Measurements from ENCODE around the gene PRKD3. TPM values are rescaled to one million over a fixed set of nuclear protein-coding genes. Genes with fewer than 3 reads are reported as not detected.
"Not testable (repeated sequence)": the region's sequence is repeated elsewhere in the genome, so short reads cannot be mapped to it uniquely, and the experiment has no call there.

PRKD3 gene
- total and polyA plus RNA-seq, 4 donors: 14.1 to 54.8 (median 29.0) TPM

DNA sequence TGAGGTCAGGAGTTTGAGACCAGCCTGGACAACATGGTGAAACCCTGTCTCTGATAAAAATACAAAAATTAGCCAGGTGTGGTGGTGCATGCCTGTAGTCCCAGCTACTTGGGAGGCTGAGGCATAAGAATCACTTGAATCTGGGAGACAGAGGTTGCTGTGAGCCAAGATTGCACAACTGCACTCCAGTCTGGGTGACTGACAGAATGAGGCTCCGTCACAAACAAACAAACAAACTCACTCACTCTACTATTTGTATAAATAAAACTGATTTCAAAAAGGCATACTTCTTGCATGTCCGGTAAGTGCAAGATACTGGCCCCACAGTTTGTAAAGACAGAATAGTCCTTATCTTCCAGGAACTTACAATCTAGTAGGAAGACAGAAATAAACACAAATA is 29.8 kb downstream of the PRKD3 start:
- ATAC-seq (ENCODE audit: low FRiP score); H3K36me3 ChIP-seq (ENCODE audit: control insufficient read depth in 1 of 2, insufficient read depth in 2 of 2, low read length in 1 of 2); DNase-seq; intact Hi-C loops (cut with DNase I); H3K4me1 ChIP-seq (ENCODE audit: control insufficient read depth in 1 of 2, insufficient read depth in 2 of 2, low read length in 2 of 2); H3K9me3 ChIP-seq (ENCODE audit: control insufficient read depth, low read length); H3K27me3 ChIP-seq (ENCODE audit: control insufficient read depth in 1 of 2, insufficient read depth in 2 of 2, low read length in 1 of 2); H3K27ac ChIP-seq (ENCODE audit: low read depth in 1 of 2, low read length in 2 of 2); H3K4me3 ChIP-seq (ENCODE audit: low read length in 2 of 2): not testable (repeated sequence)
- 96 to 100% methylated on average over 2 of the region's 2 CpGs for WGBS, 2 donors

DNA sequence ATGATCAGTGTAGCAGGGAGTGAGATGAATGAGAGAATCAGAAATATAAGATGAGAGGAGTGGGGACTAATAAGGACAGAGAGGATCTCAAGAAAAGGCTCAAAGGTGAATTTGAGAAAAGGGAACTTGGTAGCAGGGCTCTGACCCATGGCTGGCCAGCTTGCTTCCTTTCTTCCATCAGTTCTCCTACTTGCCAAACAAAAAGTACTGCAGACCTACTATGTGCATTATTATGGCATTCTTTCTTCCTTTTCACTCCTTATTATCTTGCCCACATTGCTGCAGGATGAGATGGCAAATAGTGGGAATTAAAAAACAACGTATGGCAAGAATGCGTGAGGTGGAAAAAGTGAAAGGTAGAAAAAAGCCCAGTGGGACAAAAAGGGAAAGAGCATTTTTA is 33.0 kb downstream of the PRKD3 start:
- H3K4me3 ChIP-seq (ENCODE audit: low read length in 2 of 2): no peak overlapping the region
- H3K27me3 ChIP-seq (ENCODE audit: control insufficient read depth in 1 of 2, insufficient read depth in 2 of 2, low read length in 1 of 2): no peaks in the 10 kb centered on the region
- H3K4me1 ChIP-seq (ENCODE audit: control insufficient read depth in 1 of 2, insufficient read depth in 2 of 2, low read length in 2 of 2): no peaks in the 10 kb centered on the region
- ATAC-seq (ENCODE audit: low FRiP score) (no peak), DNase-seq (no peak)
- WGBS, 2 donors: 85 to 87% methylated on average over 2 of the region's 2 CpGs
- H3K27ac ChIP-seq (ENCODE audit: low read depth in 1 of 2, low read length in 2 of 2): no peak overlapping the region
- intact Hi-C loops (cut with DNase I): no loop called here
- H3K9me3 ChIP-seq (ENCODE audit: control insufficient read depth, low read length): no peaks in the 10 kb centered on the region
- peaks cover 0 to 3% of the 10 kb centered on the region in 2 donors for H3K36me3 ChIP-seq (ENCODE audit: control insufficient read depth in 1 of 2, insufficient read depth in 2 of 2, low read length in 1 of 2)

- intact Hi-C loops (cut with DNase I): no loop called here
- 94 to 99% methylated on average over 2 of the region's 2 CpGs for WGBS, 2 donors
- H3K9me3 ChIP-seq (ENCODE audit: control insufficient read depth, low read length): no peaks in the 10 kb centered on the region
- DNase-seq (no peak), ATAC-seq (ENCODE audit: low FRiP score) (no peak)
- H3K4me1 ChIP-seq (ENCODE audit: control insufficient read depth in 1 of 2, insufficient read depth in 2 of 2, low read length in 2 of 2): peaks cover 0 to 2% of the 10 kb centered on the region in 2 donors
- no peaks in the 10 kb centered on the region for H3K27me3 ChIP-seq (ENCODE audit: control insufficient read depth in 1 of 2, insufficient read depth in 2 of 2, low read length in 1 of 2)
- no peak overlapping the region for H3K27ac ChIP-seq (ENCODE audit: low read depth in 1 of 2, low read length in 2 of 2)
- peaks cover 0 to 3% of the 10 kb centered on the region in 2 donors for H3K36me3 ChIP-seq (ENCODE audit: control insufficient read depth in 1 of 2, insufficient read depth in 2 of 2, low read length in 1 of 2)
- no peak overlapping the region for H3K4me3 ChIP-seq (ENCODE audit: low read length in 2 of 2)
Observed at GRCh38 chr2:37287966-37288365, 36.7 kb downstream of the PRKD3 start.

DNA sequence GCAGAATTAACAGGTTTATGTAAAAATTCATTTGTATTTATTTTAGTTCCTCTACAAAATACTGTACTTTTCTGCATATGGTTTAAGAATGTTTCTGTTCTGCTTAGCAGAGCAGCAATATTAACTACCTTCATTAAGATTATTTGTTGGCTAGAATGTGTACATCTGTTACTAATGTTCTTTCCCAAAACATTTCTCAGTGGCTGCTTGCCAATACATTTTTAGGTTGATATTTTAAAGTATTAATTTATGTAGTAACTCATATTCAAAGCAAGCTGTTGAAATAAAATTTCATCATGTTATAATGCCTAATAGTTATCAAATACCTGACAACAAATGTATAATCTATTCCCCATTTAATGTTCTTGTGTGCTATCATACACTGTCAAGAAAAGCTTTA is 40.3 kb downstream of the PRKD3 start:
- Histone ChIP-seq H3K36me3 (ENCODE audit: control insufficient read depth in 1 of 2, insufficient read depth in 2 of 2, low read length in 1 of 2) (no peaks in the 10 kb centered on the region), H3K27me3 (ENCODE audit: control insufficient read depth in 1 of 2, insufficient read depth in 2 of 2, low read length in 1 of 2) (no peaks in the 10 kb centered on the region), H3K4me3 (ENCODE audit: low read length in 2 of 2) (no peak overlapping the region), H3K4me1 (ENCODE audit: control insufficient read depth in 1 of 2, insufficient read depth in 2 of 2, low read length in 2 of 2) (peaks cover 0 to 6% of the 10 kb centered on the region in 2 donors), H3K9me3 (ENCODE audit: control insufficient read depth, low read length) (no peaks in the 10 kb centered on the region), H3K27ac (ENCODE audit: low read depth in 1 of 2, low read length in 2 of 2) (no peak overlapping the region)
- ATAC-seq (ENCODE audit: low FRiP score): no peak
- intact Hi-C loops (cut with DNase I): no loop called here
- no peak for DNase-seq

DNA sequence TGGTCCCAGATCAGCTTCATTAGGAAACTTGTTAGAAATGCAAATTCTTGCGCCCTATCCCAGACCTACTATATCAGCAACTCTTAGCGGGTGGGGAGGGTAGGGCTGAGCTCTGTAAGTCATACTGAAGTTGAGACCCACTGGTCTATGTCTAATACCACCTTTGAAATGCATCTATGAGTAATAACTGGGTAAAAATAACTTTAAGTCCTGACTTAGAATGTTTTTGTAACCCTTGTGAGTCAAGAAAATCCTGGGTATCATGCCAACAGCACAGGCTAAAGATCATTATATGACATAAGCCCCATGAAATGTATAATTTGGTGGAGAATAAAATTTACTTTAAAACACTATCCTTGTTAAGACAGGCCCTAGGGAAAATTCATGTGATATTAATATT is 41.4 kb downstream of the PRKD3 start:
- intact Hi-C loops (cut with DNase I): no loop called here
- H3K4me3 ChIP-seq (ENCODE audit: low read length in 2 of 2): no peak overlapping the region
- 11 to 29% methylated on average over 2 of the region's 2 CpGs for WGBS, 2 donors
- H3K27me3 ChIP-seq (ENCODE audit: control insufficient read depth in 1 of 2, insufficient read depth in 2 of 2, low read length in 1 of 2): no peaks in the 10 kb centered on the region
- DNase-seq (no peak), ATAC-seq (ENCODE audit: low FRiP score) (no peak)
- H3K9me3 ChIP-seq (ENCODE audit: control insufficient read depth, low read length): no peaks in the 10 kb centered on the region
- peak overlapping the region; percentile 26 to 67 for H3K27ac ChIP-seq (ENCODE audit: low read depth in 1 of 2, low read length in 2 of 2)
- H3K4me1 ChIP-seq (ENCODE audit: control insufficient read depth in 1 of 2, insufficient read depth in 2 of 2, low read length in 2 of 2): peaks cover 0 to 6% of the 10 kb centered on the region in 2 donors
- H3K36me3 ChIP-seq (ENCODE audit: control insufficient read depth in 1 of 2, insufficient read depth in 2 of 2, low read length in 1 of 2): no peaks in the 10 kb centered on the region

DNA sequence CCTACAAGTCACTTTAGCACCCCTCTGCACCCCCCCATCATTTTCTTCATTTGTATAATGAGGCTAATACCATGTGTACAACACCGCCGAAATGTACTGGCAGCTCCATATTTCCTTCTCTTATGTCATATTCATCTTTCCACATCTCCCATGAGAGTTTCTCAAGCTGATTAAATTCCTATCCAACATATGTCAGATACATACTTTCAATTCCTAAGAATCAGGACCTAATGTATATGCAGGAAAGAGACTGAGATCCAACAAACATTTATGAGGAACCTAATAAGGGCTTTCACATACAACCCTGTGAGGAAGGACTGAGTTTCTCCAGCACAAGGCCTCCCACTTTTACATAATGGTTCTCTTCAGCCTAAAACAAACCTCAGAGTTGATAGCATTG is 41.9 kb downstream of the PRKD3 start:
- Histone ChIP-seq H3K4me1 (ENCODE audit: control insufficient read depth in 1 of 2, insufficient read depth in 2 of 2, low read length in 2 of 2) (peaks cover 0 to 6% of the 10 kb centered on the region in 2 donors), H3K36me3 (ENCODE audit: control insufficient read depth in 1 of 2, insufficient read depth in 2 of 2, low read length in 1 of 2) (no peaks in the 10 kb centered on the region), H3K4me3 (ENCODE audit: low read length in 2 of 2) (no peak overlapping the region), H3K27ac (ENCODE audit: low read depth in 1 of 2, low read length in 2 of 2) (peak overlapping the region; percentile 26 to 67), H3K27me3 (ENCODE audit: control insufficient read depth in 1 of 2, insufficient read depth in 2 of 2, low read length in 1 of 2) (no peaks in the 10 kb centered on the region), H3K9me3 (ENCODE audit: control insufficient read depth, low read length) (no peaks in the 10 kb centered on the region)
- 41 to 51% methylated on average over 2 of the region's 2 CpGs for WGBS, 2 donors
- ATAC-seq (ENCODE audit: low FRiP score) (no peak), DNase-seq (no peak)
- intact Hi-C loops (cut with DNase I): no loop called here

GRCh38 chr2:37281916-37282315 is 42.7 kb downstream of the PRKD3 start:
- ATAC-seq (ENCODE audit: low FRiP score) (no peak), DNase-seq (no peak)
- Histone ChIP-seq H3K36me3 (ENCODE audit: control insufficient read depth in 1 of 2, insufficient read depth in 2 of 2, low read length in 1 of 2) (no peaks in the 10 kb centered on the region), H3K4me3 (ENCODE audit: low read length in 2 of 2) (no peak overlapping the region), H3K4me1 (ENCODE audit: control insufficient read depth in 1 of 2, insufficient read depth in 2 of 2, low read length in 2 of 2) (peaks cover 0 to 6% of the 10 kb centered on the region in 2 donors), H3K27ac (ENCODE audit: low read depth in 1 of 2, low read length in 2 of 2) (no peak overlapping the region), H3K27me3 (ENCODE audit: control insufficient read depth in 1 of 2, insufficient read depth in 2 of 2, low read length in 1 of 2) (no peaks in the 10 kb centered on the region), H3K9me3 (ENCODE audit: control insufficient read depth, low read length) (no peaks in the 10 kb centered on the region)
- WGBS, 2 donors: 86 to 87% methylated on average over 1 of the region's 1 CpG
- intact Hi-C loops (cut with DNase I): no loop called here

DNA sequence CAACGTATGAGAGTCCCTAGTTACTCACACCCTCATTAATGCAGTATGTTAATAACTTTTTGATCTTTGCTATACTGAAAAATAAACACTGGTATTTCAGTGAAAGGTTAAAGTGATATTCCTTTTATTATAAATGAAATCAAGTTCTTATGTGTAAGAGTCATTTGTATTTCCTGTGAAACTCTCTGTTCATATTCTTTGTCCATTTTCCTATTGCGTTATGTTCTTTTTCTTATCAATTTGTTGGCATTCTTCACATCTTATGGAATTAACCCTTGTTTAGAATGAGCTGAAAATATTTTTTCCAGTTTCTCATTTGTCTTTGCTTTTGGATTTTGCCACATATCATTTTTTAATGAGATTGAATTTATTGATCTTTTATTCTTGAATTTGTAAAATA is 48.3 kb downstream of the PRKD3 start:
- Histone ChIP-seq H3K27ac (ENCODE audit: low read depth in 1 of 2, low read length in 2 of 2) (no peak overlapping the region), H3K4me3 (ENCODE audit: low read length in 2 of 2) (no peak overlapping the region), H3K4me1 (ENCODE audit: control insufficient read depth in 1 of 2, insufficient read depth in 2 of 2, low read length in 2 of 2) (no peaks in the 10 kb centered on the region), H3K9me3 (ENCODE audit: control insufficient read depth, low read length) (no peaks in the 10 kb centered on the region), H3K27me3 (ENCODE audit: control insufficient read depth in 1 of 2, insufficient read depth in 2 of 2, low read length in 1 of 2) (no peaks in the 10 kb centered on the region), H3K36me3 (ENCODE audit: control insufficient read depth in 1 of 2, insufficient read depth in 2 of 2, low read length in 1 of 2) (peaks cover 5% of the 10 kb centered on the region in 2 donors)
- intact Hi-C loops (cut with DNase I): no loop called here
- DNase-seq: no peak
- ATAC-seq (ENCODE audit: low FRiP score): no peak
- 78 to 82% methylated on average over 2 of the region's 2 CpGs for WGBS, 2 donors
